Measurements from ENCODE around the gene WDR91. TPM values are rescaled to one million over a fixed set of nuclear protein-coding genes. Genes with fewer than 3 reads are reported as not detected.

Gene WDR91
- total and polyA plus RNA-seq, 2 donors (not counting 3 experiments of a cell fraction or from before 2014, with no cell fraction given) = 6.7 to 7.0 TPM

GRCh38 chr7:135156290-135156689 is 55.0 kb downstream of the WDR91 start:
- Histone ChIP-seq H3K9ac (replicated peaks; ENCODE audit: extremely low read depth, insufficient read depth, low read length) (no peak overlapping the region), H3K36me3 (ENCODE audit: control insufficient read depth in 2 of 2, extremely low read depth in 1 of 2, insufficient read depth in 2 of 2, low read length in 2 of 2) (no peaks in the 10 kb centered on the region), H4K20me1 (replicated peaks; ENCODE audit: control insufficient read depth, extremely low read depth, insufficient read depth, low read length) (no peaks in the 10 kb centered on the region), H3K79me2 (ENCODE audit: control insufficient read depth, insufficient read depth, low read length) (no peaks in the 10 kb centered on the region), H3K9me1 (replicated peaks; ENCODE audit: control insufficient read depth, extremely low read depth, insufficient read depth, low read length) (no peaks in the 10 kb centered on the region), H3K4me2 (ENCODE audit: insufficient read depth, low read length) (no peak overlapping the region), H3K27me3 (ENCODE audit: control insufficient read depth in 2 of 2, insufficient read depth in 2 of 2, low read length in 2 of 2) (no peaks in the 10 kb centered on the region), H2AFZ (ENCODE audit: low read depth, low read length) (no peak overlapping the region), H3K4me3 (replicated peaks in 1 of 3; ENCODE audit: insufficient read depth in 1 of 3, low read depth in 1 of 3, low read length in 3 of 3) (no peak overlapping the region), H3K27ac (ENCODE audit: insufficient read depth, low read depth, low read length) (no peak overlapping the region), H3K9me3 (replicated peaks; ENCODE audit: control insufficient read depth, insufficient read depth, low read length) (no peaks in the 10 kb centered on the region), H3K4me1 (ENCODE audit: control insufficient read depth, extremely low read depth, insufficient read depth, low read length) (peaks cover 32% of the 10 kb centered on the region)
- intact Hi-C loops (cut with micrococcal nuclease) = no loop called here
- ChIA-PET CTCF (interaction anchor here (1.3 kb wide), 1 partner anchor 14 kb away, joined by 3 read pairs; no protein-coding TSS in a partner anchor), POLR2A (no interaction called here)
- dilution Hi-C loops (cut with MboI; ENCODE audit: extremely low pct_ligation_motif_present, low sequenced_read_pairs) = no loop called here
- BruUV-seq (replicated peaks) = no TSS peak
- no peak for DNase-seq (ENCODE audit: low read depth, low spot score)
- TF ChIP-seq JUN (IDR thresholded peaks at IDR 0.05; ENCODE audit: borderline replicate concordance, insufficient read depth, insufficient read length, low read depth) = no peak
- TF ChIP-seq FOS (IDR thresholded peaks at IDR 0.05; ENCODE audit: borderline replicate concordance, insufficient read depth, low read length) = no peak
- TF ChIP-seq CTCF (IDR thresholded peaks at IDR 0.05; ENCODE audit: extremely low read depth in 1 of 2, insufficient read depth in 1 of 2, low read depth in 1 of 2, low read length in 2 of 2) = no peak
- TF ChIP-seq MAX (IDR thresholded peaks at IDR 0.05; ENCODE audit: insufficient read depth, insufficient read length) = no peak
- TF ChIP-seq GATA2 (IDR thresholded peaks at IDR 0.05; ENCODE audit: insufficient read depth, insufficient read length, low read depth, low read length) = no peak
- TF ChIP-seq POLR2A (IDR thresholded peaks at IDR 0.05; ENCODE audit: low read depth, low read length) = no peak
- FAIRE-seq = no peak

GRCh38 chr7:135154734-135155133 is 56.6 kb downstream of the WDR91 start:
- Histone ChIP-seq H2AFZ (ENCODE audit: low read depth, low read length) (no peak overlapping the region), H4K20me1 (replicated peaks; ENCODE audit: control insufficient read depth, extremely low read depth, insufficient read depth, low read length) (no peaks in the 10 kb centered on the region), H3K9me1 (replicated peaks; ENCODE audit: control insufficient read depth, extremely low read depth, insufficient read depth, low read length) (no peaks in the 10 kb centered on the region), H3K4me3 (replicated peaks in 1 of 3; ENCODE audit: insufficient read depth in 1 of 3, low read depth in 1 of 3, low read length in 3 of 3) (no peak overlapping the region), H3K9me3 (replicated peaks; ENCODE audit: control insufficient read depth, insufficient read depth, low read length) (no peaks in the 10 kb centered on the region), H3K4me1 (ENCODE audit: control insufficient read depth, extremely low read depth, insufficient read depth, low read length) (peaks cover 31% of the 10 kb centered on the region), H3K27ac (ENCODE audit: insufficient read depth, low read depth, low read length) (no peak overlapping the region), H3K9ac (replicated peaks; ENCODE audit: extremely low read depth, insufficient read depth, low read length) (no peak overlapping the region), H3K36me3 (ENCODE audit: control insufficient read depth in 2 of 2, extremely low read depth in 1 of 2, insufficient read depth in 2 of 2, low read length in 2 of 2) (no peaks in the 10 kb centered on the region), H3K4me2 (ENCODE audit: insufficient read depth, low read length) (no peak overlapping the region), H3K79me2 (ENCODE audit: control insufficient read depth, insufficient read depth, low read length) (no peaks in the 10 kb centered on the region), H3K27me3 (ENCODE audit: control insufficient read depth in 2 of 2, insufficient read depth in 2 of 2, low read length in 2 of 2) (no peaks in the 10 kb centered on the region)
- ChIA-PET CTCF (no interaction called here), POLR2A (no interaction called here)
- FAIRE-seq (no peak), DNase-seq (ENCODE audit: low read depth, low spot score) (no peak)
- TF ChIP-seq MYC (IDR thresholded peaks at IDR 0.05; ENCODE audit: low read depth, low read length) (no peak), POLR2AphosphoS5 (IDR thresholded peaks at IDR 0.05; ENCODE audit: insufficient read depth, low read depth, low read length) (no peak), GATA2 (IDR thresholded peaks at IDR 0.05; ENCODE audit: insufficient read depth, insufficient read length, low read depth, low read length) (no peak), POLR2A (IDR thresholded peaks at IDR 0.05; ENCODE audit: low read depth, low read length) (no peak), EZH2 (IDR thresholded peaks at IDR 0.05; ENCODE audit: borderline replicate concordance, low read depth, low read length, severe bottlenecking) (no peak), JUN (IDR thresholded peaks at IDR 0.05; ENCODE audit: borderline replicate concordance, insufficient read depth, insufficient read length, low read depth) (no peak), FOS (IDR thresholded peaks at IDR 0.05; ENCODE audit: borderline replicate concordance, insufficient read depth, low read length) (no peak), CTCF (IDR thresholded peaks at IDR 0.05; ENCODE audit: extremely low read depth in 1 of 2, insufficient read depth in 1 of 2, low read depth in 1 of 2, low read length in 2 of 2) (no peak), MAX (IDR thresholded peaks at IDR 0.05; ENCODE audit: insufficient read depth, insufficient read length) (no peak)
- dilution Hi-C loops (cut with MboI; ENCODE audit: extremely low pct_ligation_motif_present, low sequenced_read_pairs) = no loop called here
- BruUV-seq (replicated peaks) = no TSS peak
- intact Hi-C loops (cut with micrococcal nuclease) = no loop called here

Measured in endothelial cell of umbilical vein (primary cell).